ENCODE measurements around the gene RIMBP2.

DNA sequence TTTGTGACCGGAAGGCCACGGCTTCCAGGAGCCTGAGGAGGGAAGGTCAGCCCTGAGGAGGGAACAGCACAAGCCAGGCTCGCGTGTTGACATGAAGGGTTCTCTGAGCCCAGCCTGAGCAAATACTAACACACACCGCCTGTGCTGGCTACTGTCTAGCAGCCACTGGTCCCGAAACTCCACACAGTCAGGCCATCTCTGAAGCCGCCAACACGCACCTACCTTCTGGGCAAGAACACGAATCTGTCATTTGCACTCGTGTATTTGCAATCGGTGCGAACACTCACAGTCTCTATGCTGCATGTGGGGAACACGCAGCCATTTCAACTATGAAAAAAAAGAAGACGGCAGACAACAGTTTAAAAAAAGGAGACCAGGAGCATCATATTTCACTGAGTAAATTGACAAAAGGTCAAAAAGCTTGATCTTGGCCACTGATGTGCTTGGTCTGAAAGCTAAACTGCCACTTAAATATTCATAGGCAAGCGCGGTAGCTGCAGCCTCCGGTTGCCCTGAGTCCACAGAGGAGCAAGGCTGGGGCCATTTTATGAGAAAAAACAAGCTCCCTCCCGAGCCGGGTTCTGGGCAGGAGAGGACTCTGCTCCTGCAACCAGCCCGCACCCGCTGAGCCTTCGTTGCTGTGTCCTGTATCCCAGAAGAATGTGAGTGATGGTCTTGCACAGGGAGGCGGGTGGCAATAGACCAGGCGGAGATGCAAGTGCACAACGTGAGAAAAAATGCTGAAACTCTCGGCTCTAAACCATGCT lies 57.8 kb downstream of the RIMBP2 start:
- TF ChIP-seq POLR2A (IDR thresholded peaks at IDR 0.05; ENCODE audit: extremely low read depth, insufficient read length) (no peak), MYC (IDR thresholded peaks at IDR 0.05; ENCODE audit: low read depth, low read length) (no peak)
- TF ChIP-seq, protein P1, sequence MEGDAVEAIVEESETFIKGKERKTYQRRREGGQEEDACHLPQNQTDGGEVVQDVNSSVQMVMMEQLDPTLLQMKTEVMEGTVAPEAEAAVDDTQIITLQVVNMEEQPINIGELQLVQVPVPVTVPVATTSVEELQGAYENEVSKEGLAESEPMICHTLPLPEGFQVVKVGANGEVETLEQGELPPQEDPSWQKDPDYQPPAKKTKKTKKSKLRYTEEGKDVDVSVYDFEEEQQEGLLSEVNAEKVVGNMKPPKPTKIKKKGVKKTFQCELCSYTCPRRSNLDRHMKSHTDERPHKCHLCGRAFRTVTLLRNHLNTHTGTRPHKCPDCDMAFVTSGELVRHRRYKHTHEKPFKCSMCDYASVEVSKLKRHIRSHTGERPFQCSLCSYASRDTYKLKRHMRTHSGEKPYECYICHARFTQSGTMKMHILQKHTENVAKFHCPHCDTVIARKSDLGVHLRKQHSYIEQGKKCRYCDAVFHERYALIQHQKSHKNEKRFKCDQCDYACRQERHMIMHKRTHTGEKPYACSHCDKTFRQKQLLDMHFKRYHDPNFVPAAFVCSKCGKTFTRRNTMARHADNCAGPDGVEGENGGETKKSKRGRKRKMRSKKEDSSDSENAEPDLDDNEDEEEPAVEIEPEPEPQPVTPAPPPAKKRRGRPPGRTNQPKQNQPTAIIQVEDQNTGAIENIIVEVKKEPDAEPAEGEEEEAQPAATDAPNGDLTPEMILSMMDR (IDR thresholded peaks at IDR 0.05; ENCODE audit: low read depth, low read length): no peak
- TF ChIP-seq, protein P2, sequence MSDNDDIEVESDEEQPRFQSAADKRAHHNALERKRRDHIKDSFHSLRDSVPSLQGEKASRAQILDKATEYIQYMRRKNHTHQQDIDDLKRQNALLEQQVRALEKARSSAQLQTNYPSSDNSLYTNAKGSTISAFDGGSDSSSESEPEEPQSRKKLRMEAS (IDR thresholded peaks at IDR 0.05; ENCODE audit: low read depth, low read length): no peak
